H1 (cell line): ENCODE data around the gene TBC1D2B. TPM values are rescaled to one million over a fixed set of nuclear protein-coding genes. Genes with fewer than 3 reads are reported as not detected.

ENCODE experiments used
- CTCF ChIA-PET: fragments of 300-600 bp; sonication (Branson Sonifier 250); formaldehyde crosslinking; loops from one replicate; lab custom pipeline; 2021; ENCODE audit not compliant: partially characterized antibody; lab: Charles Lee
- POLR2A ChIA-PET: fragments of 300-600 bp; sonication (Branson Sonifier 250); formaldehyde crosslinking; loops from one replicate; lab custom pipeline; 2021; ENCODE audit warnings: inconsistent platforms; ENCODE audit not compliant: partially characterized antibody; lab: Charles Lee
- DNase-seq, 2 experiments: peaks; one replicate each; pipeline versions ENCODE4 v3.0.0 to v3.0.0-alpha.2; 2010 to 2022; ENCODE audit warnings: low spot score in 2 of 2, low read depth in 1 of 2, mixed read lengths in 1 of 2
- FAIRE-seq: peaks from 2 replicates; lab custom pipeline; 2011; peaks lifted over from hg19 to GRCh38; lab: Jason Lieb, UNC
- H2AFZ ChIP-seq: 2 replicates; pipeline ENCODE4 v1.8.1; 2012; ENCODE audit warnings: low read length, inconsistent platforms
- H2AK5ac ChIP-seq: 2 replicates; pipeline ENCODE4 v1.6.1; 2013; ENCODE audit warnings: low read depth, low read length
- H2BK120ac ChIP-seq: replicated peaks from 2 replicates; pipeline ENCODE3; 2013; ENCODE audit warnings: low read depth, low read length, inconsistent platforms
- H2BK12ac ChIP-seq: 2 replicates; pipeline ENCODE4 v1.6.1; 2013; ENCODE audit warnings: low read depth, low read length
- H2BK15ac ChIP-seq: 2 replicates; pipeline ENCODE4 v1.6.1; 2013; ENCODE audit warnings: low read length
- H2BK20ac ChIP-seq: 2 replicates; pipeline ENCODE4 v1.6.1; 2013; ENCODE audit warnings: low read length
- H2BK5ac ChIP-seq: 2 replicates; pipeline ENCODE4 v1.6.1; 2013; ENCODE audit warnings: low read depth, low read length
- H3K14ac ChIP-seq: 2 replicates; pipeline ENCODE4 v1.6.1; 2013; ENCODE audit warnings: inconsistent platforms; ENCODE audit not compliant: insufficient read length
- H3K18ac ChIP-seq: 2 replicates; pipeline ENCODE4 v1.6.1; 2013; ENCODE audit warnings: low read length; ENCODE audit errors: extremely low read depth
- H3K23ac ChIP-seq: 2 replicates; pipeline ENCODE4 v1.6.1; 2013; ENCODE audit warnings: inconsistent platforms; ENCODE audit not compliant: insufficient read length
- H3K23me2 ChIP-seq: 2 replicates; pipeline ENCODE4 v1.6.1; 2013; ENCODE audit warnings: low read depth, low read length
- H3K27ac ChIP-seq: 2 replicates; pipeline ENCODE4 v1.6.1; 2011; ENCODE audit warnings: low read depth, low read length, inconsistent platforms
- H3K27me3 ChIP-seq, 4 experiments: replicated peaks in 1 of 4; 1 replicate in 1 of 4; 2 replicates in 3 of 4; pipeline versions ENCODE4 v1.6.1 to v1.8.1; 2011 to 2013; ENCODE audit warnings: low read length in 3 of 4, mild to moderate bottlenecking in 3 of 4, inconsistent platforms in 2 of 4, mixed read lengths in 2 of 4, moderate library complexity in 1 of 4; ENCODE audit not compliant: control insufficient read depth in 3 of 4, insufficient read depth in 3 of 4; ENCODE audit errors: extremely low read depth in 1 of 4
- H3K36me3 ChIP-seq, 4 experiments: 2 replicates each; pipeline versions ENCODE4 v1.6.1 to v1.8.1; 2011 to 2013; ENCODE audit warnings: mild to moderate bottlenecking in 4 of 4, low read length in 3 of 4, moderate library complexity in 2 of 4, control low read depth in 1 of 4, inconsistent platforms in 1 of 4; ENCODE audit not compliant: insufficient read depth in 4 of 4, control insufficient read depth in 2 of 4
- H3K4ac ChIP-seq: replicated peaks from 2 replicates; pipeline ENCODE3; 2013; ENCODE audit warnings: low read length, low read depth, mixed read lengths, inconsistent platforms; ENCODE audit not compliant: insufficient read length
- H3K4me1 ChIP-seq, 4 experiments: replicated peaks in 1 of 4; 1 replicate in 1 of 4; 2 replicates in 3 of 4; pipeline versions ENCODE4 v1.6.1 to v1.8.1; 2011 to 2013; ENCODE audit warnings: low read length in 3 of 4, inconsistent platforms in 2 of 4, mixed read lengths in 1 of 4; ENCODE audit not compliant: insufficient read depth in 4 of 4, control insufficient read depth in 3 of 4
- H3K4me2 ChIP-seq, 2 experiments: 2 replicates each; pipeline versions ENCODE4 v1.6.1 to v1.8.1; 2011 to 2013; ENCODE audit warnings: low read depth in 2 of 2, low read length in 2 of 2, control low read depth in 1 of 2, inconsistent platforms in 1 of 2, mild to moderate bottlenecking in 1 of 2; ENCODE audit not compliant: insufficient read depth in 1 of 2
- H3K4me3 ChIP-seq, 4 experiments: fragments of 200-600, 300-600 bp in 1 of 4; sonication (generic), shearing (Covaris generic), sonication (Bioruptor Twin) in 1 of 4; 2 replicates each; pipeline versions ENCODE4 v1.5.1 to v1.8.1; 2011 to 2016; ENCODE audit warnings: low read length in 4 of 4, low read depth in 3 of 4, control low read depth in 2 of 4, inconsistent platforms in 2 of 4, mild to moderate bottlenecking in 2 of 4, mixed read lengths in 1 of 4, moderate library complexity in 1 of 4; ENCODE audit not compliant: insufficient read depth in 2 of 4; ENCODE audit errors: extremely low read depth in 1 of 4
- H3K56ac ChIP-seq: replicated peaks from 2 replicates; pipeline ENCODE3; 2013; ENCODE audit warnings: low read depth, mild to moderate bottlenecking, mixed read lengths, low read length, inconsistent platforms; ENCODE audit not compliant: insufficient read length
- H3K79me1 ChIP-seq: 2 replicates; pipeline ENCODE4 v1.6.1; 2013; ENCODE audit warnings: low read depth, low read length, control low read depth
- H3K79me2 ChIP-seq, 2 experiments: 2 replicates each; pipeline versions ENCODE4 v1.6.1 to v1.8.1; 2012 to 2013; ENCODE audit warnings: low read length in 2 of 2, mild to moderate bottlenecking in 2 of 2, inconsistent platforms in 1 of 2; ENCODE audit not compliant: insufficient read depth in 2 of 2, control insufficient read depth in 1 of 2
- H3K9ac ChIP-seq, 4 experiments: replicated peaks in 1 of 4; 1 replicate in 1 of 4; 2 replicates in 3 of 4; pipeline versions ENCODE4 v1.6.1 to v1.8.1; 2011 to 2013; ENCODE audit warnings: low read depth in 3 of 4, low read length in 3 of 4, control low read depth in 2 of 4, mild to moderate bottlenecking in 2 of 4, moderate library complexity in 2 of 4, inconsistent platforms in 1 of 4; ENCODE audit errors: extremely low read depth in 1 of 4
- H3K9me3 ChIP-seq, 2 experiments: 2 replicates each; pipeline versions ENCODE4 v1.6.1 to v1.8.1; 2012 to 2013; ENCODE audit warnings: mild to moderate bottlenecking in 2 of 2, moderate library complexity in 2 of 2, control low read depth in 1 of 2, inconsistent platforms in 1 of 2, low read depth in 1 of 2, low read length in 1 of 2, mixed read lengths in 1 of 2; ENCODE audit not compliant: insufficient read depth in 2 of 2
- H4K20me1 ChIP-seq, 2 experiments: replicated peaks in 1 of 2; 2 replicates each; pipeline versions ENCODE3 to v1.8.1; 2011 to 2013; ENCODE audit warnings: inconsistent platforms in 2 of 2, low read length in 2 of 2, mild to moderate bottlenecking in 1 of 2; ENCODE audit not compliant: insufficient read depth in 2 of 2, control insufficient read depth in 1 of 2
- H4K5ac ChIP-seq: 2 replicates; pipeline ENCODE4 v1.6.1; 2013; ENCODE audit warnings: low read length, low read depth, mixed read lengths, inconsistent platforms; ENCODE audit not compliant: insufficient read length
- H4K8ac ChIP-seq: 2 replicates; pipeline ENCODE4 v1.8.0; 2013; ENCODE audit warnings: mild to moderate bottlenecking, moderate library complexity, low read length, inconsistent platforms; ENCODE audit not compliant: insufficient read depth; ENCODE audit errors: extremely low read depth
- H4K91ac ChIP-seq: replicated peaks from 2 replicates; pipeline ENCODE3; 2013; ENCODE audit warnings: low read length, mixed read lengths, inconsistent platforms; ENCODE audit not compliant: insufficient read length
- BACH1 ChIP-seq: IDR thresholded peaks from 2 replicates; pipeline ENCODE4 v1.6.1; 2012; ENCODE audit warnings: low read length, improper control_type of control experiment
- EGR1 ChIP-seq: IDR thresholded peaks from 2 replicates; pipeline ENCODE4 v1.6.1; 2011; ENCODE audit warnings: low read depth, low read length, borderline replicate concordance
- NRF1 ChIP-seq: IDR thresholded peaks from 2 replicates; pipeline ENCODE4 v1.6.1; 2011; ENCODE audit warnings: mild to moderate bottlenecking, low read depth, low read length, improper control_type of control experiment
- TAF7 ChIP-seq: optimal IDR thresholded peaks from 2 replicates; pipeline ENCODE3; 2011; ENCODE audit warnings: low read depth, mild to moderate bottlenecking, inconsistent platforms, low read length, moderate library complexity, borderline replicate concordance
- WGBS, 2 experiments: shearing (Covaris generic) in 1 of 2; methylation state at CpG; one replicate each; pipeline versions ENCODE4 v1.1.6 to v1.1.7; 2013 to 2015; ENCODE audit warnings: low lambda C conversion rate in 2 of 2, mixed read lengths in 2 of 2, inconsistent platforms in 1 of 2, low coverage in 1 of 2, missing lambda C conversion rate in 1 of 2; ENCODE audit not compliant: insufficient replicate concordance in 2 of 2, insufficient coverage in 1 of 2, insufficient read length in 1 of 2; ENCODE audit errors: extremely low coverage in 1 of 2, missing lambda C conversion rate in 1 of 2; 5-methylcytosine and 5-hydroxymethylcytosine counted together
- polyA plus RNA-seq, 7 experiments: library from polyadenylated mRNA; depleted of rRNA in 3 of 7; stranded (reverse) in 5 of 7; unstranded in 2 of 7; fragments of >200 nt in 5 of 7; fragments of 200-250 nt in 2 of 7; gene quantifications; 1 replicate in 5 of 7; 2 replicates in 1 of 7; 4 replicates in 1 of 7; pipeline versions ENCODE4 v1.2.1 to v1.2.3, GENCODE V29; 2011 to 2013; ENCODE audit warnings: missing spikeins in 2 of 7, mixed read lengths in 2 of 7
- total RNA-seq: library from RNA; stranded (reverse); fragmentation: NEBNext Ultra II Directional; extraction: Animal tissue kit (Norgen Biotek cat#: 25700); gene quantifications from 2 replicates; pipeline ENCODE4 v1.2.1, GENCODE V29; 2021

Gene TBC1D2B
- total and polyA plus RNA-seq, 2 of the 8 experiments (the other 6 are each of a cell fraction or from before 2014, with no cell fraction given), result 11.9 to 19.5 TPM

GRCh38 chr15:78004919-78005634, 72.4 kb downstream of the TBC1D2B start:
- Histone ChIP-seq H2BK5ac (no peak overlapping the region), H3K9me3 (no peaks in the 10 kb centered on the region), H2BK12ac (no peak overlapping the region), H3K36me3 (peaks cover 0 to 8% (median 2%) of the 10 kb centered on the region in 4 experiments; a peak in 2 of 8 replicates), H2BK120ac (no peak overlapping the region), H2AFZ (no peak overlapping the region), H3K23me2 (no peaks in the 10 kb centered on the region), H2BK15ac (no peak overlapping the region), H3K14ac (no peak overlapping the region), H3K4me2 (no peak overlapping the region), H3K27ac (no peak overlapping the region), H3K56ac (no peak overlapping the region), H4K8ac (no peak overlapping the region), H3K79me1 (no peaks in the 10 kb centered on the region; the same call in 1 of the 2 replicates), H3K4ac (no peak overlapping the region), H3K79me2 (no peaks in the 10 kb centered on the region), H4K91ac (no peak overlapping the region), H3K18ac (no peak overlapping the region), H2BK20ac (no peak overlapping the region), H3K23ac (no peak overlapping the region), H4K5ac (no peak overlapping the region), H3K27me3 (no peaks in the 10 kb centered on the region), H3K4me3 (no peak overlapping the region)
- DNase-seq (no peak), FAIRE-seq (no peak)
- ChIA-PET POLR2A (interaction anchor here (1.0 kb wide), 1 partner anchor 21 kb away, joined by 3 read pairs; no protein-coding TSS in a partner anchor), CTCF (interaction anchor here (0.6 to 4.6 kb wide), 18 partner anchors 9 to 236 kb away, joined by 3 to 29 read pairs (median 4); no protein-coding TSS in a partner anchor)
- 89% methylated on average over 10 of the region's 10 CpGs; no CpG with 5 or more reads in 1 of the 2 experiments for WGBS, 2 experiments
- no peak for TF ChIP-seq EGR1
- TF ChIP-seq BACH1, result no peak
- TF ChIP-seq NRF1, result no peak
- TF ChIP-seq TAF7, result no peak
- TF ChIP-seq, all 59 proteins: peak for 0
- Histone ChIP-seq H3K4me1 (peaks cover 0 to 4% (median 0%) of the 10 kb centered on the region in 4 experiments; a peak in 3 of 7 replicates), H3K9ac (no peak overlapping the region), H4K20me1 (peaks cover 5 to 6% of the 10 kb centered on the region in 2 experiments), H2AK5ac (no peak overlapping the region)
